ENCODE data around the gene ABCB4.

The ABCB4 gene

GRCh38 chr7:87411186-87411585 lies 64.3 kb downstream of the ABCB4 start:
- Histone ChIP-seq H3K4me3 (ENCODE audit: low read length in 2 of 2) (no peak overlapping the region), H3K9ac (ENCODE audit: low read depth in 1 of 2, low read length in 2 of 2) (no peak overlapping the region), H3K9me3 (ENCODE audit: control insufficient read depth in 2 of 2, low read length in 2 of 2) (no peaks in the 10 kb centered on the region), H3K4me1 (ENCODE audit: control insufficient read depth in 2 of 2, insufficient read depth in 2 of 2, low read length in 2 of 2) (peaks cover 0 to 2% of the 10 kb centered on the region in 2 donors), H3K27ac (ENCODE audit: low read depth in 2 of 2, low read length in 2 of 2) (no peak overlapping the region), H3K36me3 (ENCODE audit: control insufficient read depth in 2 of 2, insufficient read depth in 2 of 2, low read length in 2 of 2) (no peaks in the 10 kb centered on the region), H3K27me3 (ENCODE audit: control insufficient read depth in 2 of 2, insufficient read depth in 2 of 2, low read length in 2 of 2) (no peaks in the 10 kb centered on the region)

GRCh38 chr7:87404674-87405073 lies 70.8 kb downstream of the ABCB4 start:
- H3K9ac ChIP-seq (ENCODE audit: low read depth in 1 of 2, low read length in 2 of 2): no peak overlapping the region
- H3K4me3 ChIP-seq (ENCODE audit: low read length in 2 of 2): no peak overlapping the region
- H3K27ac ChIP-seq (ENCODE audit: low read depth in 2 of 2, low read length in 2 of 2): no peak overlapping the region
- no peaks in the 10 kb centered on the region for H3K27me3 ChIP-seq (ENCODE audit: control insufficient read depth in 2 of 2, insufficient read depth in 2 of 2, low read length in 2 of 2)
- H3K9me3 ChIP-seq (ENCODE audit: control insufficient read depth in 2 of 2, low read length in 2 of 2): no peaks in the 10 kb centered on the region
- H3K36me3 ChIP-seq (ENCODE audit: control insufficient read depth in 2 of 2, insufficient read depth in 2 of 2, low read length in 2 of 2): no peaks in the 10 kb centered on the region
- no peaks in the 10 kb centered on the region for H3K4me1 ChIP-seq (ENCODE audit: control insufficient read depth in 2 of 2, insufficient read depth in 2 of 2, low read length in 2 of 2)

GRCh38 chr7:87398446-87398845 lies 77.0 kb downstream of the ABCB4 start:
- H3K36me3 ChIP-seq (ENCODE audit: control insufficient read depth in 2 of 2, insufficient read depth in 2 of 2, low read length in 2 of 2): peaks cover 3 to 5% of the 10 kb centered on the region in 2 donors
- H3K9ac ChIP-seq (ENCODE audit: low read depth in 1 of 2, low read length in 2 of 2): no peak overlapping the region
- H3K27me3 ChIP-seq (ENCODE audit: control insufficient read depth in 2 of 2, insufficient read depth in 2 of 2, low read length in 2 of 2): no peaks in the 10 kb centered on the region
- no peak overlapping the region for H3K27ac ChIP-seq (ENCODE audit: low read depth in 2 of 2, low read length in 2 of 2)
- H3K4me1 ChIP-seq (ENCODE audit: control insufficient read depth in 2 of 2, insufficient read depth in 2 of 2, low read length in 2 of 2): no peaks in the 10 kb centered on the region
- H3K4me3 ChIP-seq (ENCODE audit: low read length in 2 of 2): no peak overlapping the region
- no peaks in the 10 kb centered on the region for H3K9me3 ChIP-seq (ENCODE audit: control insufficient read depth in 2 of 2, low read length in 2 of 2)

GRCh38 chr7:87395442-87396020 lies 79.9 kb downstream of the ABCB4 start:
- H3K4me3 ChIP-seq (ENCODE audit: low read length in 2 of 2): no peak overlapping the region
- H3K4me1 ChIP-seq (ENCODE audit: control insufficient read depth in 2 of 2, insufficient read depth in 2 of 2, low read length in 2 of 2): no peaks in the 10 kb centered on the region
- no peaks in the 10 kb centered on the region for H3K9me3 ChIP-seq (ENCODE audit: control insufficient read depth in 2 of 2, low read length in 2 of 2)
- H3K36me3 ChIP-seq (ENCODE audit: control insufficient read depth in 2 of 2, insufficient read depth in 2 of 2, low read length in 2 of 2): peaks cover 12 to 14% of the 10 kb centered on the region in 2 donors
- no peak overlapping the region for H3K9ac ChIP-seq (ENCODE audit: low read depth in 1 of 2, low read length in 2 of 2)
- H3K27me3 ChIP-seq (ENCODE audit: control insufficient read depth in 2 of 2, insufficient read depth in 2 of 2, low read length in 2 of 2): no peaks in the 10 kb centered on the region
- H3K27ac ChIP-seq (ENCODE audit: low read depth in 2 of 2, low read length in 2 of 2): no peak overlapping the region

- no peaks in the 10 kb centered on the region for H3K4me1 ChIP-seq (ENCODE audit: control insufficient read depth in 2 of 2, insufficient read depth in 2 of 2, low read length in 2 of 2)
- no peak overlapping the region for H3K27ac ChIP-seq (ENCODE audit: low read depth in 2 of 2, low read length in 2 of 2)
- peaks cover 20 to 24% of the 10 kb centered on the region in 2 donors for H3K36me3 ChIP-seq (ENCODE audit: control insufficient read depth in 2 of 2, insufficient read depth in 2 of 2, low read length in 2 of 2)
- H3K9ac ChIP-seq (ENCODE audit: low read depth in 1 of 2, low read length in 2 of 2): no peak overlapping the region
- H3K27me3 ChIP-seq (ENCODE audit: control insufficient read depth in 2 of 2, insufficient read depth in 2 of 2, low read length in 2 of 2): no peaks in the 10 kb centered on the region
- H3K9me3 ChIP-seq (ENCODE audit: control insufficient read depth in 2 of 2, low read length in 2 of 2): no peaks in the 10 kb centered on the region
- H3K4me3 ChIP-seq (ENCODE audit: low read length in 2 of 2): no peak overlapping the region
These were observed 84.3 kb downstream of the ABCB4 start for GRCh38 chr7:87391020-87391701.

- no peak overlapping the region for H3K27ac ChIP-seq (ENCODE audit: low read depth in 2 of 2, low read length in 2 of 2)
- H3K27me3 ChIP-seq (ENCODE audit: control insufficient read depth in 2 of 2, insufficient read depth in 2 of 2, low read length in 2 of 2): no peaks in the 10 kb centered on the region
- H3K4me1 ChIP-seq (ENCODE audit: control insufficient read depth in 2 of 2, insufficient read depth in 2 of 2, low read length in 2 of 2): no peaks in the 10 kb centered on the region
- H3K9ac ChIP-seq (ENCODE audit: low read depth in 1 of 2, low read length in 2 of 2): no peak overlapping the region
- no peak overlapping the region for H3K4me3 ChIP-seq (ENCODE audit: low read length in 2 of 2)
- peaks cover 13 to 25% of the 10 kb centered on the region in 2 donors for H3K36me3 ChIP-seq (ENCODE audit: control insufficient read depth in 2 of 2, insufficient read depth in 2 of 2, low read length in 2 of 2)
- no peaks in the 10 kb centered on the region for H3K9me3 ChIP-seq (ENCODE audit: control insufficient read depth in 2 of 2, low read length in 2 of 2)
These were observed 94.6 kb downstream of the ABCB4 start for GRCh38 chr7:87380905-87381304.

GRCh38 chr7:87375662-87376435 lies 99.6 kb downstream of the ABCB4 start:
- no peak overlapping the region for H3K27ac ChIP-seq (ENCODE audit: low read depth in 2 of 2, low read length in 2 of 2)
- peaks cover 7 to 10% of the 10 kb centered on the region in 2 donors for H3K36me3 ChIP-seq (ENCODE audit: control insufficient read depth in 2 of 2, insufficient read depth in 2 of 2, low read length in 2 of 2)
- no peaks in the 10 kb centered on the region for H3K9me3 ChIP-seq (ENCODE audit: control insufficient read depth in 2 of 2, low read length in 2 of 2)
- no peak overlapping the region for H3K4me3 ChIP-seq (ENCODE audit: low read length in 2 of 2)
- no peaks in the 10 kb centered on the region for H3K27me3 ChIP-seq (ENCODE audit: control insufficient read depth in 2 of 2, insufficient read depth in 2 of 2, low read length in 2 of 2)
- H3K9ac ChIP-seq (ENCODE audit: low read depth in 1 of 2, low read length in 2 of 2): no peak overlapping the region
- no peaks in the 10 kb centered on the region for H3K4me1 ChIP-seq (ENCODE audit: control insufficient read depth in 2 of 2, insufficient read depth in 2 of 2, low read length in 2 of 2)

GRCh38 chr7:87370660-87371180 lies 104.8 kb downstream of the ABCB4 start:
- Histone ChIP-seq H3K4me1 (ENCODE audit: control insufficient read depth in 2 of 2, insufficient read depth in 2 of 2, low read length in 2 of 2) (no peaks in the 10 kb centered on the region), H3K9ac (ENCODE audit: low read depth in 1 of 2, low read length in 2 of 2) (no peak overlapping the region), H3K27me3 (ENCODE audit: control insufficient read depth in 2 of 2, insufficient read depth in 2 of 2, low read length in 2 of 2) (no peaks in the 10 kb centered on the region), H3K9me3 (ENCODE audit: control insufficient read depth in 2 of 2, low read length in 2 of 2) (no peaks in the 10 kb centered on the region), H3K36me3 (ENCODE audit: control insufficient read depth in 2 of 2, insufficient read depth in 2 of 2, low read length in 2 of 2) (no peaks in the 10 kb centered on the region), H3K4me3 (ENCODE audit: low read length in 2 of 2) (no peak overlapping the region), H3K27ac (ENCODE audit: low read depth in 2 of 2, low read length in 2 of 2) (no peak overlapping the region)

GRCh38 chr7:87369216-87369615 lies 106.3 kb downstream of the ABCB4 start:
- H3K9ac ChIP-seq (ENCODE audit: low read depth in 1 of 2, low read length in 2 of 2): no peak overlapping the region
- H3K27me3 ChIP-seq (ENCODE audit: control insufficient read depth in 2 of 2, insufficient read depth in 2 of 2, low read length in 2 of 2): no peaks in the 10 kb centered on the region
- no peaks in the 10 kb centered on the region for H3K9me3 ChIP-seq (ENCODE audit: control insufficient read depth in 2 of 2, low read length in 2 of 2)
- no peak overlapping the region for H3K4me3 ChIP-seq (ENCODE audit: low read length in 2 of 2)
- no peaks in the 10 kb centered on the region for H3K4me1 ChIP-seq (ENCODE audit: control insufficient read depth in 2 of 2, insufficient read depth in 2 of 2, low read length in 2 of 2)
- H3K36me3 ChIP-seq (ENCODE audit: control insufficient read depth in 2 of 2, insufficient read depth in 2 of 2, low read length in 2 of 2): peaks cover 0 to under 1% of the 10 kb centered on the region in 2 donors
- H3K27ac ChIP-seq (ENCODE audit: low read depth in 2 of 2, low read length in 2 of 2): no peak overlapping the region

GRCh38 chr7:87364246-87364645 lies 111.2 kb downstream of the ABCB4 start:
- no peak overlapping the region for H3K27ac ChIP-seq (ENCODE audit: low read depth in 2 of 2, low read length in 2 of 2)
- H3K4me3 ChIP-seq (ENCODE audit: low read length in 2 of 2): no peak overlapping the region
- peaks cover 2 to 9% of the 10 kb centered on the region in 2 donors for H3K36me3 ChIP-seq (ENCODE audit: control insufficient read depth in 2 of 2, insufficient read depth in 2 of 2, low read length in 2 of 2)
- H3K27me3 ChIP-seq (ENCODE audit: control insufficient read depth in 2 of 2, insufficient read depth in 2 of 2, low read length in 2 of 2): no peaks in the 10 kb centered on the region
- no peaks in the 10 kb centered on the region for H3K4me1 ChIP-seq (ENCODE audit: control insufficient read depth in 2 of 2, insufficient read depth in 2 of 2, low read length in 2 of 2)
- no peaks in the 10 kb centered on the region for H3K9me3 ChIP-seq (ENCODE audit: control insufficient read depth in 2 of 2, low read length in 2 of 2)
- H3K9ac ChIP-seq (ENCODE audit: low read depth in 1 of 2, low read length in 2 of 2): no peak overlapping the region

Measured in mucosa of rectum (tissue), 2 donors.